Activated effector memory CD4-positive, alpha-beta T cell treated with Interleukin-2 at 50 U/mL for 16 hours (primary cell): ENCODE results near the gene ADORA3.

ENCODE experiments used
- DNase-seq: peaks from one replicate; pipeline ENCODE4 v3.0.0-alpha.2; 2020

The ADORA3 gene

GRCh38 chr1:111474521-111474920, 28.9 kb downstream of the ADORA3 start:
- no peak for DNase-seq

DNA sequence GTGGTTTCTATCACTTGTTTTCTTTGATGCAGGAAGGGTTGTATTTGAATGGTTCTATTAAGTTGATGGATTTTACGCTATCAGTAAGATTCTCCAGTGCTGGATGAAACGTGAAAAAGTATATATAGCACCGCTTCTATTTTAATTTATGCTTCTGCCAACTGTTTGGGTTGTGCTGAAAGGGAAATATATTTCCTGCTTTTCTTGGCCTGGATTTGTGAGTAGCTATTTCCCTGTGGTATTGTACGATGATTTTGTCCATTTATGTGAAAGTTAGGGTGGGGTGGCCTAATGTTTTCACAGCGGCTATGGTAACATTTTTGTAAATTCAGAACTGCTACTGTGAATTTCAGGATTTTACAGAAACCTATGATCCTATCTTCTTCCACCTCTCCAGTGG, 29.3 kb downstream of the ADORA3 start:
- DNase-seq = no peak

- no peak for DNase-seq
Observed at GRCh38 chr1:111471538-111471937, 31.9 kb downstream of the ADORA3 start.

DNA sequence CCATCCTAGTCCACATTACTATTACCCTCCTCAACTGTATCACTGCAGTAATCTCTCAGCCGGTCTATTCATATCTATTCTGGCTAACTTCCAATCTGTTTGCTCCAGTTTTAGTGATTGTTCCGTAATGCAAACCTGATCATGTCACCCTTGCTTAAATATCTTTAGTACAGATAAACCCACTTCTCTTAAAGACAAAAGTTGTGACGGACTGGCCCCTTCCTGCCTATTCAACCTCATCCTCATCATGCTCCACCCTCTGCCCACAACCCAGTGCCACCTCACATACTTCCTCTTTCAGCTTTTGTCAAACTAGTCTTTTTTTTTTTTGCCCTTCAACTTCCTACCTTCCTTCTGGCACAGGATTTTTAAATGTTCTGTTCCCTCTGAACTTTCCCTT, 32.4 kb downstream of the ADORA3 start:
- DNase-seq = peak; percentile 67

- no peak for DNase-seq
Observed at GRCh38 chr1:111470596-111470995, 32.8 kb downstream of the ADORA3 start.

DNA sequence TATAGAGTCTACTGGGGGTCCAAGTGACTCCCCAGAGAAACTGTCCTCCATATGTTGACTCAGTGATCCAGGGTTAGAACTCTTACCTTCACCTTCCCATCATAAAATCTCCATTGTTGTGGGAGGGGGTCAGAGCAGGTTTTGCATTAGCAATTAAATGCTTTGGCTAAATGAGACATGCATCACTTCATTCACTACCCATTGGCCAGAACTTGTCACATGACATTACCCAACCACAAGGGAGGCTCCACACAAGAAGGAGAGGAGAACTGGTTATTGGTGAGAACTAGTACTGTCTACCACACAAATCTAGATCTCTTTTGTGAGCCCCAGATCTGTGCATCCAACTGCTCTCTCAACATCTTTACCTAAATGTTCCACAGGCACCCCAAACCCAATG, 33.9 kb downstream of the ADORA3 start:
- DNase-seq = no peak

GRCh38 chr1:111468717-111469100, 34.7 kb downstream of the ADORA3 start:
- DNase-seq = no peak

DNA sequence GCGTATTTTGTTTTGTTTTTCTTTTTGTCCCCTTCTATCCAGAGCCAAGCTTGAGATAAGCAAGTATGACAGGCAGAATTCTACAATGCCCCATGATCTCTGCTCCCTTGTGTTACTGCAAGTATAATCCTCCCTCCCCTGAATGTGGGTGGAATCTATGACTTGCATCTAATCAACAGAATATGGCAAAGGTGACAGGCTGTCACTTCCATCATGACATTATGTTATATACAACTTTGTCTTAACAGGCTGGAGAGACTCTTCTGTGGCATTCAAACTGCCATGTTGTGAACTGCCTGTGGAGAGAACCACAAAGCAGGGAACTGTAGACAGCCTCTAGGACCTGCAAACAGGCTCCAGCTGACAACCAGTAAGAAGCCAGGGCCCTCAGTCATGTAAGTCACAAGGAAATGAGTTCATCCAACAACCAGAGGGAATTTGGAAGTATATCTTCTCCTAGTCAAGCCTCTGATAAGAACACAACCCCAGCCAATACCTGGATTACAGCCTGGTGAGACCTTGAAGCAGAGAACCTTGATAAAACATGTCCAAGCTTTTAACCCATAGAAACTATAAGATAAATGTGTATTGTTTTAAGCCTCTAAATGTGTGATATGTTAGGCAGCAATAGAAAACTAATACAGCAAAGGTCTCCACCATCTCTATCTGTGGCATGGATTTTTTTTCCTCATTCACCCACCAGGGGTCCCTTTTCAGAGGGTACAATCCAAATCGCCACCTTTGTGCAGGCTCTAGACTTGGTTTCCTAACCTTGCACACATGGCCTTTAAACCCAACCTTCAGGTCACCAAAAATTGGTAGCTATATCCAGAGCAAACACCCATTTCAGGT, 35.3 kb downstream of the ADORA3 start:
- DNase-seq = no peak

DNA sequence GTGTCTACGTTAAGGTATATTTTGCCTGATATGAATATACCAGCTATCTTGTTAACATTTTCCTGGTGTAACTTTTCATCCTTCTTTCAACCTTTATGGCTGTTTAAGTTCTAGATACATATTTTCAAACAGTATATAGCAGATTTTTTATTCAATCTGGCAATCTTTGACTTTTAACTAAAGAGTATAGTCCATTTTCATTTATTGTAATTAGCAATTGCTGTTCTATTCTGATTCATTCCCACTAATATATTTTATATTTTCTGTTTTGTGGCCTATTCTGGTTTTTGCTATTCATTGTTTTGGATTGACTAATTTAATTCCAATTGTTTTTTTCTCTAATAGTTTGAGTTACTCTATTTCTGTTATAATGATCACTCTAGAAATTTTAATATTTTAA, 37.0 kb downstream of the ADORA3 start:
- no peak for DNase-seq

- DNase-seq = no peak
Observed at GRCh38 chr1:111465754-111466153, 37.7 kb downstream of the ADORA3 start.

DNA sequence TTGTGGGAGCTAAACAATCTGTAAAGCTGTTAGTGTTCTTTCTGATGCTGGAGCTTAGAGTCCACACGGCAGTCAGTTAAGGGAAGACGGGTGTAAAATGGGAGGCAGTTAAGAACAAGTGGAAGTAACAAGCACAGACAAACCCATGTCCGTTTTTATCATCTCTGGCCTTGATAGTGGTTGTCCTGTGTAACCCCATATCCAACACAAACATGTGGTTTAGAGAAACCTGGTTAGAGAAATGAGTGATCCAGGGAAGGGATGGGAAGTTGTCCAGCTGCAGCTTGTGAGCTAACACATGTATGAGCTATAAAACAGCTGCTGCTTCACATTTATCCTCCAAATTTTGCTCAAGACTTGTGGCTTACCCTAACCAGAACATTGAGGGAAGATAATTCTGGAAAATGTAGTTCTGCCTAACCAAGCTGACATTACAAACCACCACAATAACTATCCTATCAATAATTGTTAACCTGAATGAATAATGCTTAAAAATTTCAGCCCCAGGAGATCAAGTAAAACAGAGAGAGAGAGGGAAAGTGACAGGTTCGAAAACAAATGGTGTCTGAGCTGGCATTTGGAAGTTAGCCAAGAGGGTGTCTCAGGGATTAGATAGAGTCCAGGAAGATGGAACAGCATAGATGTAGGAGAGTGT, 40.3 kb downstream of the ADORA3 start:
- DNase-seq = no peak

DNA sequence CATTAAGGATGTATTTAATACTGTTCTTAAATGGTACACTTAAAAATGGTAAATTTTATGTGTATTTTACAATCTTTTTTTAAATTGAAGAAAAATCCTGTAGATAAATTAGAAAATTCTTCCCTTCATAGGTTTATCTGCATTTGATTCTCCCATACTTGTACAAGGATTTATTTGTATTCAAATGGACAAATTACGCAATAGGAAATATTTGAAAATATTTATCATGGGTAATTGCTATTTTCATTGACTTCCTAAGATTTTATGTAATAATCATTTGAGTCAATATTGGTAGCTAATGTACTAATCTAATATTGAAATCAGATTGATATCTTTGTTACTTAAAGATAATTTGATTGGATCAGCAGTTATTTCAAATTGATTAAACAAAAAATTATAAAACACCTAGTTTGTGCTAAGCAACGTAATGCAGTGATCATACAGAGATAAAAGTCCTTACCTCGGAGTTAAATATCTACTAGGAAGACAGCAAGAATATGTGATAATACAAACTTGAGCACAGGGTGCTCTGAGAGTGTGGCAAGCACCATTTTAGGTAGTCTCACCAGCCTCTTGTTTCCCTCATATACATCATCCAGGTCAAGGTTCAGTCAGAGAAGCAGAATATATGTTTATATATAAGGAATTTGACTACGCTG, 40.9 kb downstream of the ADORA3 start:
- no peak for DNase-seq

DNA sequence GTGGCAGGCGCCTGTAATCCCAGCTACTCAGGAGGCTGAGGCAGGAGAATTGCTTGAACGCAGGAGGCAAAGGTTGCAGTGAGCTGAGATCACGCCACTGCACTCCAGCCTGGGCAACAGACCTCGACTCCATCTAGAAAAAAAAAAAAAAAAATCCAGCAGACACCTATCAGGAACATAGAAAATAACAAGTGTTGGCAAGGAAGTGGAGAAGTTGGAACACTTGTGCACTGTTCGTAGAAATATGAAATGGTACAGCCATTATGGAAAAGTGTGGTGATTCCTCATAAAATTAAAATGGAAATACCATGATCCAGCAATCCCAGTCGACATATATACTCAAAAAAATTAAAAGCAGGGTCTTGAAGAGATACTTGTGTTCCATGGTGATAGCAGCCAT, 41.7 kb downstream of the ADORA3 start:
- DNase-seq = no peak

- no peak for DNase-seq
Observed at GRCh38 chr1:111455642-111456031, 47.8 kb downstream of the ADORA3 start.

DNA sequence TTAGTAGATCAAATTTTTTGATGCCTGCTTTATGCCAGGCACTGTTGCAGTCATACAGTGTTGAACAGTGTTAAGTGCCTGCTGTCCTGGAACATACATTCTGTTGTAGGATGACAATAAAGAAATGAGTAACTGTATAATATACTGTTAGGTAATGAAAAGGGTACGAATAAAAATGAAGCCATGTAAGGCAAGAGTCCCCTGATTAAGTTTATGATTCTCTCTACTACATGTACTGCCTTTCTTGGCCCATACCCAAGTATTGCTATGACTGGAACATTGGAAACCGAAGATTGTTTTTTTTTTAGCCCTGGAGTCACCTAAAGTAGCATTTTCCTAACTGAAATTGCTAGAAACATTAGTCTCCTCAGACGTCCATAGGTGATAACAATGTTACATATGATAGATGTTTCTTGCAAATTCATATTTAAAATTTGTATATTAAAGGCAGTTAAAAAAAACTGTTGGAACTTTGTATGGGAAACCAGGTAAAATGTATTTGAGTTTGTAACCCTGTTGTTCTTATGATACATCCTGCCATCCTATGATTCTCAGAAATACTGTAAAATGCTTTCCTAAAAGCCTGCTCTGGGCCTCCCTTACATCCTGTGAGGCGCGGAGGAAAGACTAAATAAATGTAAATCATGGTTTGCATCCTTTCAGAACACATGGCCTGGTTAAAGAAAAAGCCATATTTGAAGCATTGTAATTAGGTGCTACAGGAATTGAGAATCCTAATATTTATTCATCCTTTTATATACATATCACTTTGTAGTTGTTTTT, 48.4 kb downstream of the ADORA3 start:
- DNase-seq = no peak

- no peak for DNase-seq
Observed at GRCh38 chr1:111453706-111454105, 49.7 kb downstream of the ADORA3 start.

DNA sequence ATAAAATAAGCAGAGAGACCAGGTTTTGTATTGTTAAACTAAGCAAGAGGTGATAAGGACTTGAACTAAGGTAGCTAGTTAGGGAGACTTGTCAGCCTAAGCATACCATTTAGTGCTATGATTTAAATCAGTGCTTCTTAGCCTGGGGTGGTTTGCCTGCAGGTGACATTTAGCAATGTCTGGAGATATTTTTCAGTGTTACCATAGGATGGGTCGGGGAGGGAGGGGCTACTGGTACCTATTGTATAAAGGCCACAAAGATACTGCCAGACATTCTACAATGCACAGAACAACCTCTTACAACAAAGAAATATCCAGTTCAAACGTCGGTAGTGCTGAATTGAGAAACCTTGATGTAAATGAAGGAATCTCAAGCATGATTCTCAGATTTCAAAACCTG, 50.9 kb downstream of the ADORA3 start:
- DNase-seq = no peak

- DNase-seq = no peak
Observed at GRCh38 chr1:111450185-111450584, 53.2 kb downstream of the ADORA3 start.

- no peak for DNase-seq
Observed at GRCh38 chr1:111449703-111450017, 53.8 kb downstream of the ADORA3 start.
